Measurements from ENCODE around the gene TEX29.

Gene TEX29

GRCh38 chr13:111344471-111345191, 24.2 kb downstream of the TEX29 start:
- DNase-seq = no peak

GRCh38 chr13:111345682-111346081, 25.2 kb downstream of the TEX29 start:
- no peak for DNase-seq

GRCh38 chr13:111346101-111346680, 25.7 kb downstream of the TEX29 start:
- no peak for DNase-seq

- DNase-seq = no peak
Measured at GRCh38 chr13:111347438-111347837, 27.0 kb downstream of the TEX29 start.

GRCh38 chr13:111353508-111353907, 33.1 kb downstream of the TEX29 start:
- DNase-seq = no peak

GRCh38 chr13:111354789-111355188, 34.3 kb downstream of the TEX29 start:
- DNase-seq = no peak

GRCh38 chr13:111356795-111357194, 36.4 kb downstream of the TEX29 start:
- DNase-seq = no peak

- DNase-seq = no peak
Measured at GRCh38 chr13:111359237-111359915, 38.9 kb downstream of the TEX29 start.

- DNase-seq = no peak
Measured at GRCh38 chr13:111359930-111360329, 39.5 kb downstream of the TEX29 start.

- no peak for DNase-seq
Measured at GRCh38 chr13:111360452-111360851, 40.0 kb downstream of the TEX29 start.

GRCh38 chr13:111361046-111361872, 40.8 kb downstream of the TEX29 start:
- DNase-seq = no peak

- no peak for DNase-seq
Measured at GRCh38 chr13:111361873-111362648, 41.6 kb downstream of the TEX29 start.

- no peak for DNase-seq
Measured at GRCh38 chr13:111363121-111363520, 42.7 kb downstream of the TEX29 start.

GRCh38 chr13:111363591-111363990, 43.1 kb downstream of the TEX29 start:
- no peak for DNase-seq

- DNase-seq = no peak
Measured at GRCh38 chr13:111365149-111366005, 44.9 kb downstream of the TEX29 start.

GRCh38 chr13:111367340-111367739, 46.9 kb downstream of the TEX29 start:
- no peak for DNase-seq

- no peak for DNase-seq
Measured at GRCh38 chr13:111368091-111368490, 47.6 kb downstream of the TEX29 start.

- no peak for DNase-seq
Measured at GRCh38 chr13:111370147-111370546, 49.7 kb downstream of the TEX29 start.

GRCh38 chr13:111370570-111371535, 50.4 kb downstream of the TEX29 start:
- no peak for DNase-seq

GRCh38 chr13:111371720-111372119, 51.3 kb downstream of the TEX29 start:
- DNase-seq = no peak
